Measurements from ENCODE around the gene CYLC1.

The CYLC1 gene

DNA sequence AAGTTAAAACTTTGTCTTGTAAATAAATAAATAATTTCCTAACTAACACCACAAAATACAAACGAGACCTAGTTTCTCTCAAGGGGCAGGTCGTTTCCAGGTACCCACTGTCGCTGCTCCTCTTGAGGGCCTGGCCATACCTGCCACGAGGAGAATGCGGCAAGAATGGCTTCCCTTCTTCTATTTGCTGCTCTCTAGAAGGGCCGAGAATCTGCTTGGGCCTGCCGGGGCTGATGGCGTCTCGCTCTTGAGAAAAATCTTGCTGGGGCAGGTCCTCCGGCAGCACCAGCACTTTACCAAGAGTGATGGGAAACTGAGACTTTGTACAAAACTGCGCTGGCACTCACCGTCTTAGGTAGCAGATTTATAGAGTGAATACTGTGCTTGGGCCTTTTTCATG lies 31.5 kb downstream of the CYLC1 start:
- no peak for DNase-seq
- H3K27me3 ChIP-seq (ENCODE audit: insufficient read depth, low read depth, severe bottlenecking): peaks cover 27% of the 10 kb centered on the region

DNA sequence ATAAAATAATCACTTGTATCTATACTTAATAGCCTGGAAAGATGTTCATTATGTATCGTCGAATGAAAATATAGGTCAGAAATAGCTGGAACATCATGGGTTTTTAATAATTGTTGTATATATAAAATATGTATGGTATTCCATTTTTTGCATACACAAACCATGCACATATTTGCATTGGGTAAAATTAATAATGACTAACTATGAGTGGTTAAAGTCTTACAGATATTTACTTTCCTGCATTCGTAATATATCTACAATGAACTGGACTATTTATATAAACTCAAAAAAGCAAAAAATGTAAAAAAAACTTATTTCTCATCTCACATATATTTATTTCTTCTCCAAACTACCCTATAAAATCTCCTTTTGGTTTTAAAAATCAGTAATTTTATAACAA lies 46.0 kb downstream of the CYLC1 start:
- no peak overlapping the region for H3K27ac ChIP-seq
- no peaks in the 10 kb centered on the region for H3K36me3 ChIP-seq
- no peaks in the 10 kb centered on the region for H3K27me3 ChIP-seq (ENCODE audit: insufficient read depth, low read depth, severe bottlenecking)
- DNase-seq: no peak
- no peak for TF ChIP-seq CTCF (IDR thresholded peaks at IDR 0.05; ENCODE audit: low read depth, low read length)
- no peaks in the 10 kb centered on the region for H3K9me3 ChIP-seq (ENCODE audit: severe bottlenecking)
- H3K4me3 ChIP-seq (ENCODE audit: low read depth, low read length): no peak overlapping the region

More for the DNA sequence above, 31.5 kb downstream of the CYLC1 start:
- no peak for TF ChIP-seq CTCF (IDR thresholded peaks at IDR 0.05; ENCODE audit: low read depth, low read length)
- Histone ChIP-seq H3K4me3 (ENCODE audit: low read depth, low read length) (no peak overlapping the region), H3K27ac (no peak overlapping the region), H3K36me3 (no peaks in the 10 kb centered on the region), H3K9me3 (ENCODE audit: severe bottlenecking) (no peaks in the 10 kb centered on the region)

DNA sequence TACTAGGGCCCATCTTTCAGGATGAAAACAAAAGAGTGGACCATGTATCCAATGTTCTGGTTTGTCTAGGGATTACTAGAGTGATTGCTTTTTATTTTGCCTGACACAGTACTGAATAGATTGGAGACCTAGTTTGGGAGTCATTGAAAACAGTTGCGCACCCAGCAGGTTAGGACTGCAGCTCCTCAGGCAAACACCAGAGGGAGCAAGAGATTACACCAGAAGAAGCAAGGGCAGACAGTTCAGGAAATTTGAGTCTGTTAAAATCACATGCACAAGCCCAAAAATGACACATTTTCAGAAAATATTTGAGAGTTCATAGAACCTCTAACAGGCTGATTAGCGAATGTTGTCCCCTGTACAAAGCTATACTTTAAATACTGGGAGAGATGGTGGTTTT lies 55.6 kb downstream of the CYLC1 start:
- H3K4me3 ChIP-seq (ENCODE audit: low read depth, low read length): no peak overlapping the region
- H3K36me3 ChIP-seq: no peaks in the 10 kb centered on the region
- H3K27ac ChIP-seq: no peak overlapping the region
- peak; percentile 11 for DNase-seq
- no peaks in the 10 kb centered on the region for H3K27me3 ChIP-seq (ENCODE audit: insufficient read depth, low read depth, severe bottlenecking)
- TF ChIP-seq CTCF (IDR thresholded peaks at IDR 0.05; ENCODE audit: low read depth, low read length): peak; percentile 66
- H3K9me3 ChIP-seq (ENCODE audit: severe bottlenecking): no peaks in the 10 kb centered on the region

GRCh38 chrX:83934220-83934619 lies 73.3 kb downstream of the CYLC1 start:
- H3K27me3 ChIP-seq (ENCODE audit: insufficient read depth, low read depth, severe bottlenecking): no peaks in the 10 kb centered on the region
- no peak for DNase-seq
- H3K27ac ChIP-seq: no peak overlapping the region
- TF ChIP-seq CTCF (IDR thresholded peaks at IDR 0.05; ENCODE audit: low read depth, low read length): no peak
- no peaks in the 10 kb centered on the region for H3K36me3 ChIP-seq
- no peaks in the 10 kb centered on the region for H3K9me3 ChIP-seq (ENCODE audit: severe bottlenecking)
- no peak overlapping the region for H3K4me3 ChIP-seq (ENCODE audit: low read depth, low read length)

Measured in WERI-Rb-1 (cell line).